Measurements from ENCODE around the gene CARF.
"Not testable (repeated sequence)": the region's sequence is repeated elsewhere in the genome, so short reads cannot be mapped to it uniquely, and the experiment has no call there.

The CARF gene

DNA sequence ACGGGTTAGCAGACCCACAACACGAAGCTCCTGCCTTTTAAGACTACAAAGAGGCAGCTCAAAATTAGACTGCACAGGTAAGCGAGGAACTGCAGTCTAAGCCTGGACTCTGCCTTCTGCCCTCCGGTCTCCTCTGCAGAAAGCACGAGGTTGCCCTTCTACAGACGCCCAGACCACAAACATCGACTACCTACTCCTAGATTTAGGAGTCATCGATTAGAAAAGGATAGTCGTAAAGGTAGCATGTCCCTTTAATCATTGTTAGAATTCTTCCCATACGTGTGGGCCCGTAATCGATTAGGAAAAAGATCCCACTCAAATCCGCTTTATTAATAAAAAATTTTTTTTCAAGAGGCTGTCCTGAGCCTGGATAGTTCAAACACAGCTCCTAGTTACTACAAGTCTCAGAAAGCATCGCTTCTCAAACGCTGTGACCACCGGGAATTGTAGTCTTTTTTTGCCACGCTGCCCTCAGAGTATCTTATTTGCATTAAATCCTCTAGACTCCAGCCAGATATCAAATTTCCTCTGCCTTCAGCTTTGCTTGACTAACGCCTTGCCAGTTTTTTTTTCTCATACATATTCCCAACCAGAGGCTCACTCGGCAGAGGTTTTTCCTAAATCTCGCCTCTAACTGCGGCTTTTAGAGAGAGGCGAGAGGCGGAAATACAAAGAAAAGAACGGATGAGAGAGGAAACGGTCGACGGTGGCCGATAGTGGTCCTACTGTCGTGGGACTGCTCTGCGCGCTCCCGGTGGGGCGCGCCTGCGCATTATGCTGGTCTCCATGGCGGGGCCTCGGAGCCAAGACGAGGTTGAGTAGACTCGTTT is at the start of gene CARF, which contains the start of gene WDR12:
CARF (plus strand) TSS at position 764 of the 830 bp plus-strand sequence. CDS start 29,628 bp downstream, outside the sequence.
WDR12 (minus strand) TSS at position 162 of the 830 bp plus-strand sequence. CDS start 197 bp downstream, outside the sequence.
- DNase-seq: peak; percentile 89

GRCh38 chr2:202870431-202871299 is 41.4 kb upstream of the CARF start:
- DNase-seq: peak; percentile 60

- peak; percentile 37 for DNase-seq
These were observed 40.6 kb upstream of the CARF start, which contains the start of gene ICA1L for GRCh38 chr2:202871300-202872141. ICA1L (minus strand) TSS chr2:202871766; CDS start chr2:202829009, 42,757 bp downstream.

DNA sequence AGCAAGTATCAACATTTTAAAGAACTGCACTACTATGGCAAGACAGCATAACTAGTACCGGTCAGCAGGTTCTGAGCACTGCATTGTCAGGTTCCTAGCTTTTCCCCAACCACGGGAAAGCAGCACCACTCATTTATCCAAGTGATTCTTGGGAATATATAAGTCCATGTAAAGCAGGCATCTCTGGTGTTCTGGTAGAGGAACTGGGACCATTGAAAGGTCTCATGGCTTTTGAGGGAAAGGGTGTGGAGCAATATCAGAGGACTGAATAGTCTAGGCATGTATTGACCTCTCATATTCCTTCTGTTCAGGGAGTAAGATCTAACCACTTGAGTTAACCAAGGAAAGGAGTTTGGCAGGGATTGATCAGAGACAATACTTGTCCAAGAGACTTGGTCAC is 34.4 kb upstream of the CARF start:
- DNase-seq: no peak

DNA sequence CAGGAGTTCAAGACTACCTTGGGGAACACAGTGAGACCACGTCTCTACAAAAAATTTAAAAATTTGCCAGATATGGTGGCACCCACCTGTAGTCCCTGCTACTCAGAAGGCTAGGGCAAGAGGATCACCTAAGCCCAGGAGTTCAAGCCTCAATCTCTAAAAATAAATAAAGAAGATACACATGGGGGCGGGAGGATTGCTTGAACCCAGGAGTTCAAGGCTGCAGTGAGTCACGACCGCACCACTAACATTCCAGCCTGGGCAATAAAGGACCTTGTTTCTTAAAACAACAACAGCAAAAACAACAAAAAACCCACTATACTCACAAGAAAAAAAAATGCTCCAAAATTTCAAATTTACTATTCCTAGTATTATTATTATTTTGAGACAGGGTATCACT is 30.5 kb upstream of the CARF start:
- DNase-seq: no peak

GRCh38 chr2:202883987-202884675 is 27.9 kb upstream of the CARF start:
- no peak for DNase-seq

DNA sequence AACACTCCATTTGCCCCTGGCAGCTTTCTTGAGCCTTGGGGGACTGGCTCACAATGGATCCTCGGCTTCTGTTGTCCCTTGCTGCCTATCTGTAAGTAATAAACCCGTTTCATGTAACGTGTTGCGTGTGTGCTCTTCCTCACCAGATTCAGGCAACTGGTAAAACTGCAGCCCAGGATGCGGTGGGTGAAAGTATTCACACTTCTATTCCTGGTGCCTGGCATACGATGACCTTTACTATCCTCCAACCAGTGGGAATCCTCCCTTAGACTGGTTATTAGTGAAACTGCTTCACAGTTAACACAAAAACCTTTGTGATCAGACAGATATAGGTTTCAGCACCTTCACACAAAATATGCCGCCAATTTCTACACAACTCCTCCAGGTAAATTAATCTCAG is 26.9 kb upstream of the CARF start:
- DNase-seq: no peak

DNA sequence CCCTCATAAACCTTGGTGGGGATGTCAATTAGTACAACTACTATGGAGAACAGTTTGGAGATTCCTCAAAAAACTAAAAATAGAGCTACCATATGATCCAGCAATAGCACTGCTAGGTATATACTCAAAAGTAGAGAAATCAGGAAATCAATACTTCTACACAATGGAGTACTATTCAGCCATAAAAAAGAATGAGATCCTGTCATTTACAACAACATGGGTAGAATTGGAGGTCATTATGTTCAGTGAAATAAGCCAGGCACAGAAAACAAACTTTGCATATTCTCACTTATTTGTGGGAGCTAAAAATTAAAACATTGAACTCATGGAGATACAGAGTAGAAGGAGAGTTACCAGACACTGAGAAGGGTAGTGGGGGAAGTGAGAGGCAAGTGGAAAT is 6.6 kb upstream of the CARF start:
- not testable (repeated sequence) for DNase-seq

GRCh38 chr2:202908186-202908585 is 3.9 kb upstream of the CARF start:
- DNase-seq: no peak

DNA sequence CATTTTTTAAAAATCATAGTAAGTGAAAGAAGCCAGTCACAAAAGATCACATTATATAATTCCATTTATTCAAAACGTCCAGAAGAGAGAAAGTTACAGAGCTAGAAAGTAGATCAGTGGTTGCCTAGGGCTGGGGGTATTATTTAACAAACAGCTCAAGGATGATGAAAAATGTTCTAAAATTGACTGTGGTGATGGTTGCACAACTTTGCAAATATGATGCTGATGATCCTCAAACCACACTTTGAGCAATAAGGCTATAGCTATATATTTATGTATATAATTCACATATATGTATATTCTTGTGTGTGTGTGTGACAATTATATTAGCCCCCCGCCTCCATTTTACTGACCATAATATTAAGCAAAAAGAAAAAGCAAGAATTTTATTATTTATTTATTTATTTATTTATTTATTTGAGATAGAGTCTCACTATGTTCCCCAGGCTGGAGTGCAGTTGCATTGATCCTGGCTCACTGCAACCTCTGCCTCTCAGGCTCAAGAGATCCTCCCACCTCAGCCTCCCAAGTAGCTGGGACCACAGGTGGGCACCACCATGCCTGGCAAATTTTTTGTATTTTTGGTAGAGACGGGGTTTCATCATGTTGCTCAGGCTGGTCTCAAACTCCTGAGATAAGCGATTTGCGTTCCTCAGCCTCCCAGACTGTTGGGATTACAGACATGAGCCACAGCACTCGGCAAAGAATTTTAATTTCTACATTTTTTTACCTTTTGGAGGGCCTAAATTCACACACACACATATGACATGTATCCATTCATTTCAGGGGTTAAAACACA is 2.5 kb upstream of the CARF start:
- no peak for DNase-seq

GRCh38 chr2:202910250-202910649 is 1.8 kb upstream of the CARF start:
- DNase-seq: not testable (repeated sequence)

DNA sequence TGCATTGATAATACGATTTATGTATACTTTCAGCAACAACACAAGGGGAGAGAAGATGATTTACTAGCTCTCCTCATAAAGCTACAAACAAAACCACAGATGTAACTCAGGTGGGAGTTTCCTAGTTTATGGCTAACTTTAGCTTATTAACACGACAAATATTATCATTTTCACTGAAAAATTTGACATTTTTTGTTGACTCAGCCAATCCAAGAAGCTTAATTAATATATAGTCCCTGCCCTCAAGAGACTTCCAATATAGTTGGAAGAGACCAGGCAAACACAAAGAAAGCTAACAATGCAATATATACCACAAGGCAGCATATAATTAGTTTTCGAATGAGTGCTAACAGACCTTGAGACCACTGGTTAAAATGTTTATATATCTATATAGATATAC is 1.4 kb upstream of the CARF start:
- no peak for DNase-seq

GRCh38 chr2:202911203-202911511 is 918 bp upstream of the CARF start:
- DNase-seq: no peak

DNA sequence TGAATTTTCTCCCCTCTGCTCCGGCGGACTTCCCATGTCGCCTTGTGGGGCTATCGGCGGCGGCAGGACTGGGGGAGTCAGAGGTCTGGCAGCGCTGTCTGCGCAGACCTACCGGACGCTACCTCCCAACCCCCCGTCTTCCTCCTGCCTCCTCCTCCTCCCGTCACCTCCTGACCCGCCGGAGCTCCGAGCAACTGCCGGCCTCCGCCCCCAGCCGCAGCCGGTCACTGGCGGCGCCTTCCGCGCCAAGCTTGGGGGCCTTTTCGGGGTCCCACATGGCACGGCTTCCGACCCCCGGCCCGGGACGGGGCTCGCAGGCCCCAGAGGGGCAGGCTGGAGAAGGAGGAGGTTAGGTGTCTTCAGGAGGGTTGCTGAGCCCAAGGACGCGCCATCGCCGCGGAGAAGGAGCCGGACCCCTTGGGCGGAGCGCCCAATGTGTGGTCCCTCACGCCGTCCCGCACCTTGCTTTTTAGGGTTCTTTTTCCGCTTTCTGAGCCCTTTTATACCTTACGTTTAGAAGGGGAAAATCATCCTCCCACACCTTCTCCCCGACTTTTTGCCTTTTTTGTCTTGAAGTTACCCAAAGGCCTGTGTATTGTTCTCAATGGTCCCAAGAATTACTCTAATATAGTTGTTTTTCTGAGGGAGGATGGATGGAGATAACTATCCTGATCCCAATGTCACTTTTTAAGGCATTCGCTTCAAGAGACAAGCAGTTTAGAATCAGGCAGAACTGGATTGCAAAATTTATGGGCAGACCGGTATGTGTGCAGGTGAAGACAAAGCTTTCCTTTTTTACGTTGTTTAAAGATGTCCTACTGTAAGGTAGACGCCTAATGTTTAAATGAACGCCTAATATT is 497 bp downstream of the CARF start:
- not testable (repeated sequence) for DNase-seq

DNA sequence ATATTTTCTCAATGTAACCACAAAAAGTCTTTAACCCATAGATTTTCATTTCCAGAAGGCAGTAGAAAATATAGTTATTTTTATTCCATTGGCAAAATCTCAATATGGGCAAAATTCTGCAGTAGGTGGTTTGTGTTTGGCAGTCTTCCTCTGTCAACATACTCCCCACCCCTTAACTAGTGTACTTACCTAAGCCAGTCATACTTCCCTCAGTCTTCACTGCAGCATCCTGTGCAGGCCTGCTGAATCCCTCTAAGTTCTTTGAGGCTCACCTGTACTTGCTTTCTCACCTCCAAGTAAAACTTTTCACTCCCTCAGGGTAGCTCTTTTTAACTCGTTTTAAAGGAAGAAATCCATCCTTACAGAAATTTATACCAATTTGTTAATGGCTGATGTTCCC is 6.8 kb downstream of the CARF start:
- DNase-seq: no peak

- no peak for DNase-seq
These were observed 20.5 kb downstream of the CARF start for GRCh38 chr2:202932425-202933138.

DNA sequence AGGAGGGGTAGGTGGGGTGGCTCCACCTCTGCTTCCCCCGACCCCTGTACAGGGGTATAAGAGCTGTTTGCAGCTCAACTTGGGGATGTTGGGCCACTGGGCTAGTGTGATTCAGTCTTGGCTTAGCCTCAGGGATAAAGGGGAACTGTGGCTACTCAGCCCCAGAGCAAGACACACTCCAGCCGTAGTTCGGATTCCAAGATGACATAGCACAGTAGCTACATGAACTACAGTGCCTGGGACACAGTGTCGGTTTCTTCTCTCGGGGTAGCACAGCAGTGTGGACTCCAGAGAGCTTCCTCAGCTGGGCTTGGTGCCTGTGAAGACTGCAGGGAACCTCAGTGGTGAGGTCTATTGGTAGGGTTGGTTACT is 21.1 kb downstream of the CARF start:
- no peak for DNase-seq

GRCh38 chr2:202933958-202934357 is 21.9 kb downstream of the CARF start:
- no peak for DNase-seq

DNA sequence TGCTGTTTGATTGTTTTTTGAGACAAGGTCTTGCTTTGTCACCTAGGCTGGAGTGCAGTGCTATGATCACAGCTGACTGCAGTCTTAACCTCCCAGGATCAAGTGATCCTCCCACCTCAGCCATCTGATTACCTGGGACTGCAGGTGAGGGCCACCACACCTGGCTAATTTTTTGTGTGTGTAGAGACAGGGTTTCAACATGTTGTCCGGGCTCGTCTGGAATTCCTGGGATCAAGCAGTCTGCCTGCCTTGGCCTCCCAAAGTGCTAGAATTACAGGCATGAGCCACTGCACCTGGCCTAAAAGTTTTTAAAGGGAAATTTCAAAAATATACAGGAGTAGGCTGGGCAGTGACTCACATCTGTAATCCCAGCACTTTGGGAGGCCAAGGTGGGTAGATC is 22.4 kb downstream of the CARF start:
- no peak for DNase-seq

DNA sequence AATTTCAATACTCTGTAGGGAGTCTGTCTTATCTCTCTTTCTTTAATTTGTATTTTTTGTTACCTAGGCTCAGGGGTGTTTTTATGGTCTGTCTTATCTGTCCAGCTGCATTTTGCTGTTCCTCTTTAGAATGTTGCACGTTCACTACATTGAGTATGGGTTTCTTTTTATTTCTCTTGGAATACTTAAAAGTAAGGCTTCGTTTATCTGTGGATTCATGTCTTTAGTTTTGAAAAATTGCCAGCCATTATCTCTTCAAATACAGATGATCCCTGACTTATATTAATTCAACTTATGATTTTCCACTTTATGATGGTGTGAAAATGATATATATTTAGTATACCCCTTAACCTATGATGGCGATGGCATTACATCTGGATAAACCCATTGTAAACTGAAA is 26.9 kb downstream of the CARF start:
- no peak for DNase-seq

Data from CD4-positive, alpha-beta T cell treated with Interleukin-15 for 1 hour (primary cell).